GM21381 (cell line): ENCODE data around the gene TALDO1.

ENCODE experiments used
- ATAC-seq: cut with Tn5 transposase; IDR thresholded peaks from one replicate; pipeline ENCODE4 v1.9.1; 2021; ENCODE audit warnings: mild to moderate bottlenecking, moderate library complexity; ENCODE audit not compliant: unreplicated experiment

Gene TALDO1

DNA sequence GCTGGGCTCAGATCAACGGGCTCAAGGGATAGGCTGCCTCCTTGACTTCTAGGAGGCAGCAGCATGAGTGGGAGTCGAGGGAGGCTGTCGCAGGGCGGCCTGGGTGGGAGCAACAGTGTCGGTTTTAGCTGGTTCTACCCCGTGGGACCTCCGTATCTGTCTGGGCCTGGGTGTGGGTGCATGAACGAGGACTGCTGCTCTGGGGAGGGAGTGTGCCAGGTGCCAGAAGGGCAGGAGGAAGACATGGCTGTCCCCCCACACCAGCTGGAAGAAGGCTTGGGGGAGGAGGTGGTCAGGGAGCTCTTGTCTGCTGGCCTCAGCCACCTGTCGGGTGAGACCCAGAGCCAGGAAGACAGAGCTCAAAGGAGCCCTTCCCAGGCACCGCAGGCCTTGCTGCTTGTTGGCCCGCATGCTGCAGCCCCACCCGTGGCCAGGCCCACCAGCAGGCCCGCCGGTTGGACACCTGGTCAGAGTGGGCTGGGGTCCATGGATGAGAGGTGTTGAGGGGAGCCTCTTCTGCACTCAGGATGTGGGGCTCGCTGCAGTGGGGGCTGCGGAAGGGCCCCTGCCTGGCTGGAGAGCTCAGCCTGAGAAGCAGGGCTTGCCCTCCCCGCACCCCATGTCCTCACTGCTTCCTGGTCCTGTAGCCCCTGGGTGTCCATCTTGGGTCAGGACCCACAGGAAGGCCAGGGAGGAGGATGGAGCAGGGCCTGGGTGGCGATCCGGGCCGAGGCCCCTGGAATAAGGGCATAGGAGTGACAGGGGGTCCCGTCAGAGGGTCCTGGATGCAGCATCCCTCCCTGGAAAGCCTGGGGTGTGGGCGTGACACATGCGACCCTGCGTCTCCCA is 39.2 kb downstream of the TALDO1 start:
- no peak for ATAC-seq

DNA sequence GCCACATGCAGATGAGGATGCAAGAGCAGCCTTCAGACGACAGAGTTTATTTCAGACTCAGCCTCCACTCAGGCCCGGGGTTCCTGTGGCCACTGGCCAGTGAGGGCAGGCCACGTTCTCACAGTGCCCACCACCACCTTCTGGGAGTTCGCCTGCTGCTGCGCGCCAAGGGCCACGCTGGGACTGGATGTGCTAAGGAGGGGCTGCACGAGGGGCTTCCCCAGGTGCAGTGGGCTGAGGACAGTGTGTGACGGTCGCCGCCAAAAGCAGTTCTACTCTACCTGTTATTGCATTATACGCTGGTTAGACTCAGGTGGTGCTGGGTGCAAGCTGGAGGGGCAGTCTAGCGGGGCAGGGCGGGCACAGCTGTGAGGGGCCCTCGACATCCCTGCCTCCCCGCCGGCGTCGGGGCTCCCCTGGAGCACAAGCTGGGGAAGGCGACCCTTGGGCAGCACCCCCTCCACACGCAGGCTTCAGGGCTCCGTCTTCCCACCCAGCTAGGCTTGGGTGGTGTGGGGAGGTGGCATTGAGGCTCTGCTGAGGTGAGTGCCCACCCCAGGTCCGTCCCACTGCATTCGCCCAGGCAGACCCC is 39.9 kb downstream of the TALDO1 start:
- ATAC-seq, result no peak

GRCh38 chr11:788009-788640 is 40.9 kb downstream of the TALDO1 start:
- no peak for ATAC-seq

- no peak for ATAC-seq
Measured at GRCh38 chr11:788953-789940, 42.0 kb downstream of the TALDO1 start.

DNA sequence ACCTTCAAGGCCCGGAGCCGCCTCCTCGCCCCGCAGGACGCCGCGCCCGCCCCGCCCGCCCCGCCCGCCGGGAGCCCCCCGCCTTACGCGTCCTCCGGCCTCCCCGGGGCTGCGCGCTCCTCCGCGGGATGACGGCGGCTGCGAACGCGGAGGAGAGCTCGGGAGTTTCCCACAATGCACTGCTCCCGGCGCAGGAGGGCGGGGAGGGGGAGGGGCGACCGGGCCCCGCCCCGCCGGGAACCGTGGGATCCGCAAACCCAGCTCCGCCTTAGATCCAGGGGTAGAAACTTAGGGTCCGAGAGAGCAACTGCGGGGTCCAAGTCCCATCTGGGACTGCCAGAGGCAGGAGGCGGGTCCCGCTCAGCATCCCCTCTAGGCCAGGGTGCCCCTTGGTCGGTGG is 42.7 kb downstream of the TALDO1 start, which contains the start of gene CEND1:
Gene CEND1, minus strand, starts transcription at position 148 of the 400 bp plus-strand sequence. CDS start 1,514 bp downstream, outside the sequence.
- ATAC-seq, result no peak

GRCh38 chr11:790721-791564 is 43.7 kb downstream of the TALDO1 start:
- ATAC-seq, result no peak

GRCh38 chr11:791658-792534 is 44.6 kb downstream of the TALDO1 start:
- ATAC-seq, result no peak

- ATAC-seq, result no peak
Measured at GRCh38 chr11:792535-792821, 45.2 kb downstream of the TALDO1 start.

DNA sequence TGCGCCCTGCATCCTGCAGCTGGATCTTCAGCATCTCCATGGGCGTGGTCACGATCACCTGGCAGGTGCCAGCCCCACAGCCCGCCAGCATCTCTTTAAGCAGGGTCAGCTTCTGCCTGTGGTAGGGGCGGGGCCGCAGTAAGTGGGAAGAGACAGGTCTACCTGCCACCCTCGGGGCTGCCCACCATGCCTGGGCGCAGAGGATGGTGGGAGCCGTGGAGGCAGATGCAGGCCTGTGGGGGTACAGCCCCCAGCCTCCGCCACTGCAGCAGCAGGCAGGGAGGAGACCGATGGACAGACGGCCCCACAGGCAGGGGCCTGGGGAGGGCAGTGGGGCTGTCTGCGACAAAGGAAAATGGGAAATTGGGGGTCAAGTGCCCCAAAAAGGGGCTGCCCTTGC is 45.6 kb downstream of the TALDO1 start:
- no peak for ATAC-seq

GRCh38 chr11:793556-793955 is 46.3 kb downstream of the TALDO1 start:
- no peak for ATAC-seq

DNA sequence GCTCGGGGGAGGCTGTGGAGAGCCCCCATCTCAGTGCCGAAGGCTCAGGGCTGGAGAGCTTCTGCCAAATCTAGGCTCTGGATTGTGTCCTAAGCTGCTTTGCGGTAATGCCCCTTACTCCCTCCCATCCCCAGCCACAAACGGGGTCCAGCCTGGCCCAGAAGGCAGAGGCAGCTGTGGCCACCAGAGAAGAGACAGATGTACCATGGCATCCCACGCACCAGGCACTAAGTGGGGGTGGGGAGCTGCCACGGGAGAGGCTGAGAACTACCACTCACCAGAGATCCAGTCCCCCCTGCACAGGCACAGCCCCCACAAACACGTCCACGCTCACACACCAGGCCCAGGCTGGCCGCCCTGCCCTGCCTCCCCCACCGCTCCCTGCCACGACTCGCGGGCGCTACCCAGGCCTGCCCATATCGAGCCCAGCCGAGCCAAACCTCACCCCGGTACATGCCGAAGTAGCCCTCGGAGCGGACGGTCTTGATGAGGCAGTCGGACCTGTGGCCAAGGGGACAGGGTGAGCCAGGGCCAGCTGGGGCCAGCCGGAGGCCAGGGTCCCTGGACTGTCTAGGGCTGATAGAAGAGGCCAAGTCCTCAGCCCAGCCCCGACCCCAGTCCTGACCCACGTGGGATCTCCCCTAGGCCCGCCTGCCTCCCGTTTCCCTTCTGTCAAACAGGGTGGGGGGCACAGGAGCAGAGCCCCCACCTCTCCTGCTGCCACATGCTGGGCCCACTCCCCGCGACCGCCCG is 46.9 kb downstream of the TALDO1 start:
- ATAC-seq, result no peak

GRCh38 chr11:794766-795633 is 47.7 kb downstream of the TALDO1 start:
- no peak for ATAC-seq

DNA sequence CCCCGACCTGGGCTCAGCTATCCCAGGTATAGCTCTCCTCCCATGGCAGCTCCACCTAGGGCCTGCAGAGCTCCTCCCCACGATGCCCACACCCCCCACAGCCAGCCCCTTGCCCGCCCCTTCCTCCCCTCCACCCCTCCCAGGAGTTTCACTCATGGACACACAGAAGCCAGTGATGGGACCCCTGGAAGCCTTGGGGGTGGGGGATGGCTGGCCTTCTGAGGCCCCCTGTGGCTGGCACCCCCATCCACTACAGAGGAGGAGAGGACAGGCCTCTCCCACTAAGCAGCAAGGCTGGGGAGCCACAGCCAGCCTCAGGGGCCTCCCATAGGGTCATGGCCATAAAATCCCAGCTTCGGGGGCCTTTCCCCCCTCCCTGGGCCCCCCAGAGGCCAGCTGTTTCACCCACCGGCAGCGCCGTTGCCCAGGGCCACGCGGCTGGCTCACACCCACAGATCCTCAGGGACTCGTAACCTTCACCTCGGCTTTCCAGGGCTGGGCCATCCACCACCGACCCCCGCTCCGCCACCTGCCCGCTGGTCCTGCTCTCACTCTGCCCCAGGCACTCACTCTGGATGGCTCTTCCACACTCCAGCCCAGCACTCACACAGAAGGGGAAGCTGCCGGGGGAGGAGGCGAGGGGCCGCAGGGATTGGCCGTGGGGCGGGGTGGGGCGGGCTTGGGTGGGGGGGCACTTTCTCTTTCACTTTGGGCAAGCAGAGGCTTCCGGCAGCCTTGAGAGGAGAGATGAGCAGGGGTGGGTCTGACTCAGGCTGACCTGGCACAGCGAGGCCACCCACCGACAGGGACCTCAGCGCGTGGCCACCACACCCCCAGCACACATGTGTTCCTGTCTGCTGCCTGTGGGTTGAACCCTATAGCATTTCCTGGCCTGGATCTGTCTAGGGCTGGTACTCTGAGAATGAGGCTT is 48.6 kb downstream of the TALDO1 start:
- peak; percentile 22 for ATAC-seq

DNA sequence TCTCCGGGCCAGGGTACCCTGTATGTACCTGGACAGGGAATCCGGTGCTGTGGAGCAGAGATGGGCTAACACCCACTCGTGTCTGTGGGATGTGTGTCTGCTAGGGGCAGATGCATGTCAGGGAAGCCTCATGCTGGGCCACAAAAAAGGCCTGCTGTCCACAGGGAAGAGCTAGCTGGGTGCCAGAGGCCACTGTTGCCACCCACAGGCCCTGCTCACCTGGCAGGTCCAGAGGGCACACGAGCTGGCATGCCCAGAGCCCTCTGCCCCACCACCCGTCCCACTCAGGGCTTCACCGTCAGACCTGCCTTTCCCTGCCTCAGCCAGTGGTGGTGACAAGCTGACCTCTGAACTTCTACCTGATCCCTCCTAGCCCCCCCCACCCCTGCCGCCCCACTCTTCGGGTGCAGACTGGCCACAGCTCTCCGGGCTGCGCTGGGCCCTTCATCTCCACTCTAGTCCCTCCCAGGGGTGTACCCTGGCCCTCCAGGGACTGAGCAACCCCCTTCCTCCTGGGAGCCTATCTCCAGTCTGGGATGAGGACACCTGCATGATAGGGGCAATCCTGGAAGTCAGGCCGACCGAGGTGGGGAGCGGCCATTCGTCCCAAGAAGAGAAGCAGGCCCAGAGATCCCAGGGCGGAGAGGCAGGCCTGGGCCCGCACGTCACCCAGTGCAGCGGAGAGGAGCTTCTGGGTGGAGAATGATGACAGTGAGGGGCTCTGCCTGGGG is 49.5 kb downstream of the TALDO1 start:
- ATAC-seq, result no peak

DNA sequence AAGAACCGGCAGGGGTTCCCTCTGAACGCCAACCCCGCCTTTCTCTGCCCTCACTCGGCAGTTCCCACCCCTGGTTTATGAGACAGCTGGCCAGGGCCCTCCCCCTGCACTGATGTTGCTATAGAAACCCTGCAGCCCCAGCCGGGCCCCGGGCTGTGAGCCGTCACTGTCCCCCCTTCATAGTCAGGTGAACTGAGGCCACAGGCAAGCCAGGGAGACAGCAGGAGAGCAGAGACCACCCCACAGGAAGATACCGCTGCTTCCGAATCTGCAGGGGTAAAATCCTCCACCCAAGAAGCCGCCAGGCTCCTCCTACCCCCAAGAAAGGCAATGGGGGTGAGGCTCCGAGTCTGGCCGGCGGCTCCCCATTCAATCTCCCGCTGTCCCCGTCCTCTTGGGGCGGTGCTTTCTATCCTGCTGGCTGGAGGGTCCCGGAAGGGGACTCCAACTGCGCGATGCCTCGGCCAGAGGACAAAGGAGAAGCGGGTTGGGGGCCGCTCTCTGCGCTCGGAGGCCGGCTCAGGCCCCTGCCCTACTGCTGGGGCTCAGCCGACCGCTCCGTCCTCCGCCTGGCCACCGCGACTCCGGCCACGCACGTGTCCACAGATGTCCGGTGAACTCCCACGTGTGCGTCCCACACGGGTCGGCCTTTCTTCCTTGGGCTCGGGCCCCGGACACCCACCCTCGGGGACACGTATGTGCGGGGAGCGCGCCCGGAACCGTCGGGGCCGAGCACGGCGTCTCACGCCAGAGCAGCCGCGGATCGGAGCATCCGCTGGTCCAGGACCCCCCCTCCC is 50.2 kb downstream of the TALDO1 start:
- ATAC-seq, result peak; percentile 34
